HepG2 (cell line): Measurements from ENCODE around the gene ATP2A2. TPM values are rescaled to one million over a fixed set of nuclear protein-coding genes. Genes with fewer than 3 reads are reported as not detected.

Source experiments
- DPF2 ChIP-seq: sonication (generic); formaldehyde crosslinking; IDR thresholded peaks from 2 replicates; pipeline ENCODE4 v1.4.0; 2020; ENCODE audit warnings: mild to moderate bottlenecking, low read depth, missing genetic modification reagents, borderline replicate concordance
- HCFC1 ChIP-seq: fragments of 150-350 bp; IDR thresholded peaks from 2 replicates; pipeline ENCODE4 v1.6.1; 2014; ENCODE audit warnings: low read depth, low read length
- KLF13 ChIP-seq: sonication (generic); formaldehyde crosslinking; IDR thresholded peaks from 2 replicates; pipeline ENCODE4 v1.4.0; 2020; ENCODE audit warnings: mild to moderate bottlenecking, missing genetic modification reagents
- SKIL ChIP-seq: sonication (generic); formaldehyde crosslinking; IDR thresholded peaks from 2 replicates; pipeline ENCODE4 v1.8.0; 2022; ENCODE audit warnings: missing genetic modification reagents, mild to moderate bottlenecking, moderate library complexity, borderline replicate concordance
- SMARCE1 ChIP-seq: fragments of 450-650 bp; IDR thresholded peaks from 2 replicates; pipeline ENCODE4 v1.6.1; 2017; ENCODE audit warnings: borderline replicate concordance
- TBX3 ChIP-seq: fragments of 450-650 bp; IDR thresholded peaks from 2 replicates; pipeline ENCODE4 v1.6.1; 2017; ENCODE audit warnings: antibody characterized with exemption, mild to moderate bottlenecking, inconsistent platforms, borderline replicate concordance
- ZNF230 ChIP-seq: sonication (generic); formaldehyde crosslinking; IDR thresholded peaks from 2 replicates; pipeline ENCODE4 v1.4.0; 2020; ENCODE audit warnings: mild to moderate bottlenecking, missing genetic modification reagents
- ZNF792 ChIP-seq: IDR thresholded peaks from 2 replicates; pipeline ENCODE4 v1.6.1; 2016
- polyA plus RNA-seq, 8 experiments: library from polyadenylated mRNA; depleted of rRNA in 3 of 8; stranded (reverse) in 7 of 8; unstranded in 1 of 8; fragments of >200 nt; fragmentation: Illumina TruSeq in 4 of 8; extraction: Trizol in 4 of 8; gene quantifications; 2 replicates each; pipeline versions ENCODE4 v1.2.1 to v1.2.3, GENCODE V29; 2011 to 2016; ENCODE audit warnings: low read depth in 4 of 8, missing spikeins in 1 of 8, mixed read lengths in 1 of 8; ENCODE audit not compliant: insufficient read depth in 1 of 8
- total RNA-seq, 5 experiments: library from RNA; depleted of rRNA; stranded (reverse); fragments of >200 nt; fragmentation: Illumina TruSeq; extraction: Trizol; gene quantifications; 2 replicates each; pipeline ENCODE4 v1.2.3, GENCODE V29; 2016; ENCODE audit warnings: low read depth in 1 of 5
- TF ChIP-seq, protein P1 (sequence below): sonication (generic); formaldehyde crosslinking; IDR thresholded peaks from 2 replicates; pipeline ENCODE4 v1.8.1; 2022; ENCODE audit warnings: low read depth, mild to moderate bottlenecking, missing genetic modification reagents
- TF ChIP-seq, protein P2 (sequence below): sonication (generic); formaldehyde crosslinking; IDR thresholded peaks from 2 replicates; pipeline ENCODE4 v1.9.0; 2021; ENCODE audit warnings: missing genetic modification reagents, borderline replicate concordance
- TF ChIP-seq, protein P3 (sequence below): sonication (generic); formaldehyde crosslinking; IDR thresholded peaks from 2 replicates; pipeline ENCODE4 v1.9.0; 2021; ENCODE audit warnings: missing genetic modification reagents, mild to moderate bottlenecking, borderline replicate concordance
- TF ChIP-seq, protein P4 (sequence below): sonication (generic); formaldehyde crosslinking; conservative IDR thresholded peaks from 2 replicates; pipeline ENCODE4 v1.4.0; 2020; ENCODE audit warnings: missing genetic modification reagents
- TF ChIP-seq, protein P5 (sequence below): sonication (generic); formaldehyde crosslinking; IDR thresholded peaks from 2 replicates; pipeline ENCODE4 v1.4.0; 2020; ENCODE audit warnings: missing genetic modification reagents, borderline replicate concordance

ATP2A2 gene
- total and polyA plus RNA-seq, 2 of the 13 experiments (the other 11 are each of a cell fraction or from before 2014, with no cell fraction given) = 35.4 to 85.5 TPM

GRCh38 chr12:110247340-110248095 lies 33.5 kb upstream of the ATP2A2 start (continued):
- TF ChIP-seq, protein P1, sequence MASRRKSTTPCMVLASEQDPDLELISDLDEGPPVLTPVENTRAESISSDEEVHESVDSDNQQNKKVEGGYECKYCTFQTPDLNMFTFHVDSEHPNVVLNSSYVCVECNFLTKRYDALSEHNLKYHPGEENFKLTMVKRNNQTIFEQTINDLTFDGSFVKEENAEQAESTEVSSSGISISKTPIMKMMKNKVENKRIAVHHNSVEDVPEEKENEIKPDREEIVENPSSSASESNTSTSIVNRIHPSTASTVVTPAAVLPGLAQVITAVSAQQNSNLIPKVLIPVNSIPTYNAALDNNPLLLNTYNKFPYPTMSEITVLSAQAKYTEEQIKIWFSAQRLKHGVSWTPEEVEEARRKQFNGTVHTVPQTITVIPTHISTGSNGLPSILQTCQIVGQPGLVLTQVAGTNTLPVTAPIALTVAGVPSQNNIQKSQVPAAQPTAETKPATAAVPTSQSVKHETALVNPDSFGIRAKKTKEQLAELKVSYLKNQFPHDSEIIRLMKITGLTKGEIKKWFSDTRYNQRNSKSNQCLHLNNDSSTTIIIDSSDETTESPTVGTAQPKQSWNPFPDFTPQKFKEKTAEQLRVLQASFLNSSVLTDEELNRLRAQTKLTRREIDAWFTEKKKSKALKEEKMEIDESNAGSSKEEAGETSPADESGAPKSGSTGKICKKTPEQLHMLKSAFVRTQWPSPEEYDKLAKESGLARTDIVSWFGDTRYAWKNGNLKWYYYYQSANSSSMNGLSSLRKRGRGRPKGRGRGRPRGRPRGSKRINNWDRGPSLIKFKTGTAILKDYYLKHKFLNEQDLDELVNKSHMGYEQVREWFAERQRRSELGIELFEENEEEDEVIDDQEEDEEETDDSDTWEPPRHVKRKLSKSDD (CRISPR knock-in tag) = no peak
- TF ChIP-seq SMARCE1 (no peak), ZNF792 (CRISPR knock-in tag) (peak; percentile 74; the same call in 1 of the 2 replicates), KLF13 (no peak), SKIL (CRISPR knock-in tag) (no peak), TBX3 (peak; percentile 40; the same call in 1 of the 2 replicates), DPF2 (CRISPR knock-in tag) (peak; percentile 34; the same call in 1 of the 2 replicates), HCFC1 (no peak), ZNF230 (0 out of 2 replicates have a peak, but pooled peaks have one; percentile 23)
- TF ChIP-seq, protein P2, sequence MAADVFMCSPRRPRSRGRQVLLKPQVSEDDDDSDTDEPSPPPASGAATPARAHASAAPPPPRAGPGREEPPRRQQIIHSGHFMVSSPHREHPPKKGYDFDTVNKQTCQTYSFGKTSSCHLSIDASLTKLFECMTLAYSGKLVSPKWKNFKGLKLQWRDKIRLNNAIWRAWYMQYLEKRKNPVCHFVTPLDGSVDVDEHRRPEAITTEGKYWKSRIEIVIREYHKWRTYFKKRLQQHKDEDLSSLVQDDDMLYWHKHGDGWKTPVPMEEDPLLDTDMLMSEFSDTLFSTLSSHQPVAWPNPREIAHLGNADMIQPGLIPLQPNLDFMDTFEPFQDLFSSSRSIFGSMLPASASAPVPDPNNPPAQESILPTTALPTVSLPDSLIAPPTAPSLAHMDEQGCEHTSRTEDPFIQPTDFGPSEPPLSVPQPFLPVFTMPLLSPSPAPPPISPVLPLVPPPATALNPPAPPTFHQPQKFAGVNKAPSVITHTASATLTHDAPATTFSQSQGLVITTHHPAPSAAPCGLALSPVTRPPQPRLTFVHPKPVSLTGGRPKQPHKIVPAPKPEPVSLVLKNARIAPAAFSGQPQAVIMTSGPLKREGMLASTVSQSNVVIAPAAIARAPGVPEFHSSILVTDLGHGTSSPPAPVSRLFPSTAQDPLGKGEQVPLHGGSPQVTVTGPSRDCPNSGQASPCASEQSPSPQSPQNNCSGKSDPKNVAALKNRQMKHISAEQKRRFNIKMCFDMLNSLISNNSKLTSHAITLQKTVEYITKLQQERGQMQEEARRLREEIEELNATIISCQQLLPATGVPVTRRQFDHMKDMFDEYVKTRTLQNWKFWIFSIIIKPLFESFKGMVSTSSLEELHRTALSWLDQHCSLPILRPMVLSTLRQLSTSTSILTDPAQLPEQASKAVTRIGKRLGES (CRISPR knock-in tag) = no peak
- TF ChIP-seq, protein P3, sequence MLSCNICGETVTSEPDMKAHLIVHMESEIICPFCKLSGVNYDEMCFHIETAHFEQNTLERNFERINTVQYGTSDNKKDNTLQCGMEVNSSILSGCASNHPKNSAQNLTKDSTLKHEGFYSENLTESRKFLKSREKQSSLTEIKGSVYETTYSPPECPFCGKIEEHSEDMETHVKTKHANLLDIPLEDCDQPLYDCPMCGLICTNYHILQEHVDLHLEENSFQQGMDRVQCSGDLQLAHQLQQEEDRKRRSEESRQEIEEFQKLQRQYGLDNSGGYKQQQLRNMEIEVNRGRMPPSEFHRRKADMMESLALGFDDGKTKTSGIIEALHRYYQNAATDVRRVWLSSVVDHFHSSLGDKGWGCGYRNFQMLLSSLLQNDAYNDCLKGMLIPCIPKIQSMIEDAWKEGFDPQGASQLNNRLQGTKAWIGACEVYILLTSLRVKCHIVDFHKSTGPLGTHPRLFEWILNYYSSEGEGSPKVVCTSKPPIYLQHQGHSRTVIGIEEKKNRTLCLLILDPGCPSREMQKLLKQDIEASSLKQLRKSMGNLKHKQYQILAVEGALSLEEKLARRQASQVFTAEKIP (CRISPR knock-in tag) = no peak
- TF ChIP-seq, protein P4, sequence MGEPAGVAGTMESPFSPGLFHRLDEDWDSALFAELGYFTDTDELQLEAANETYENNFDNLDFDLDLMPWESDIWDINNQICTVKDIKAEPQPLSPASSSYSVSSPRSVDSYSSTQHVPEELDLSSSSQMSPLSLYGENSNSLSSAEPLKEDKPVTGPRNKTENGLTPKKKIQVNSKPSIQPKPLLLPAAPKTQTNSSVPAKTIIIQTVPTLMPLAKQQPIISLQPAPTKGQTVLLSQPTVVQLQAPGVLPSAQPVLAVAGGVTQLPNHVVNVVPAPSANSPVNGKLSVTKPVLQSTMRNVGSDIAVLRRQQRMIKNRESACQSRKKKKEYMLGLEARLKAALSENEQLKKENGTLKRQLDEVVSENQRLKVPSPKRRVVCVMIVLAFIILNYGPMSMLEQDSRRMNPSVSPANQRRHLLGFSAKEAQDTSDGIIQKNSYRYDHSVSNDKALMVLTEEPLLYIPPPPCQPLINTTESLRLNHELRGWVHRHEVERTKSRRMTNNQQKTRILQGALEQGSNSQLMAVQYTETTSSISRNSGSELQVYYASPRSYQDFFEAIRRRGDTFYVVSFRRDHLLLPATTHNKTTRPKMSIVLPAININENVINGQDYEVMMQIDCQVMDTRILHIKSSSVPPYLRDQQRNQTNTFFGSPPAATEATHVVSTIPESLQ = no peak
- TF ChIP-seq, protein P5, sequence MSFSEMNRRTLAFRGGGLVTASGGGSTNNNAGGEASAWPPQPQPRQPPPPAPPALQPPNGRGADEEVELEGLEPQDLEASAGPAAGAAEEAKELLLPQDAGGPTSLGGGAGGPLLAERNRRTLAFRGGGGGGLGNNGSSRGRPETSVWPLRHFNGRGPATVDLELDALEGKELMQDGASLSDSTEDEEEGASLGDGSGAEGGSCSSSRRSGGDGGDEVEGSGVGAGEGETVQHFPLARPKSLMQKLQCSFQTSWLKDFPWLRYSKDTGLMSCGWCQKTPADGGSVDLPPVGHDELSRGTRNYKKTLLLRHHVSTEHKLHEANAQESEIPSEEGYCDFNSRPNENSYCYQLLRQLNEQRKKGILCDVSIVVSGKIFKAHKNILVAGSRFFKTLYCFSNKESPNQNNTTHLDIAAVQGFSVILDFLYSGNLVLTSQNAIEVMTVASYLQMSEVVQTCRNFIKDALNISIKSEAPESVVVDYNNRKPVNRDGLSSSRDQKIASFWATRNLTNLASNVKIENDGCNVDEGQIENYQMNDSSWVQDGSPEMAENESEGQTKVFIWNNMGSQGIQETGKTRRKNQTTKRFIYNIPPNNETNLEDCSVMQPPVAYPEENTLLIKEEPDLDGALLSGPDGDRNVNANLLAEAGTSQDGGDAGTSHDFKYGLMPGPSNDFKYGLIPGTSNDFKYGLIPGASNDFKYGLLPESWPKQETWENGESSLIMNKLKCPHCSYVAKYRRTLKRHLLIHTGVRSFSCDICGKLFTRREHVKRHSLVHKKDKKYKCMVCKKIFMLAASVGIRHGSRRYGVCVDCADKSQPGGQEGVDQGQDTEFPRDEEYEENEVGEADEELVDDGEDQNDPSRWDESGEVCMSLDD (CRISPR knock-in tag) = no peak
